HG02885 (cell line): ENCODE measurements around the gene BOC.

Experiments
- ATAC-seq: cut with Tn5 transposase; IDR thresholded peaks from one replicate; pipeline ENCODE4 v1.9.1; 2021; ENCODE audit warnings: mild to moderate bottlenecking; ENCODE audit not compliant: unreplicated experiment, poor library complexity

The BOC gene

GRCh38 chr3:113330742-113331141, 119.4 kb downstream of the BOC start:
- ATAC-seq: no peak

GRCh38 chr3:113331187-113331586, 119.8 kb downstream of the BOC start:
- ATAC-seq: no peak
